K562 (cell line): ENCODE results near the gene HES5.

ENCODE experiments used
- CTCF ChIP-seq, 3 experiments: IDR thresholded peaks in 2 of 3; conservative IDR thresholded peaks in 1 of 3; 2 replicates each; pipeline ENCODE4 v1.5.1; 2011 to 2012; ENCODE audit warnings: low read length in 3 of 3, mild to moderate bottlenecking in 3 of 3, control low read depth in 2 of 3, improper control_type of control experiment in 1 of 3, inconsistent platforms in 1 of 3, low read depth in 1 of 3, mixed read lengths in 1 of 3, moderate library complexity in 1 of 3; ENCODE audit not compliant: insufficient read depth in 2 of 3
- E2F1 ChIP-seq: sonication (generic); formaldehyde crosslinking; IDR thresholded peaks from 2 replicates; pipeline ENCODE4 v1.8.1; 2023; ENCODE audit warnings: mild to moderate bottlenecking, missing genetic modification reagents, moderate library complexity
- NR2C2 ChIP-seq, 2 experiments: fragments of 200-800 bp in 1 of 2; sonication (Bioruptor generic) in 1 of 2; sonication (generic) in 1 of 2; formaldehyde crosslinking in 1 of 2; IDR thresholded peaks; 2 replicates each; pipeline versions ENCODE4 v1.6.1 to v1.8.0; 2016 to 2022; ENCODE audit warnings: mild to moderate bottlenecking in 1 of 2, missing compliant biosample characterization in 1 of 2, missing genetic modification characterization in 1 of 2, missing genetic modification reagents in 1 of 2
- POLR2A ChIP-seq: fragments of 450-650 bp; conservative IDR thresholded peaks from 2 replicates; pipeline ENCODE4 v1.6.1; 2016
- POLR2AphosphoS2 ChIP-seq: IDR thresholded peaks from 2 replicates; pipeline ENCODE4 v1.6.1; 2012; ENCODE audit warnings: low read length, improper control_type of control experiment
- POLR2AphosphoS5 ChIP-seq: IDR thresholded peaks from 2 replicates; pipeline ENCODE4 v1.6.1; 2011; ENCODE audit warnings: mild to moderate bottlenecking, low read depth, low read length, moderate library complexity; ENCODE audit not compliant: control insufficient read depth, insufficient read depth
- POLR2B ChIP-seq: fragments of 450-650 bp; IDR thresholded peaks from 2 replicates; pipeline ENCODE4 v1.6.1; 2018; ENCODE audit warnings: low read depth; ENCODE audit not compliant: partially characterized antibody
- RAD21 ChIP-seq, 2 experiments: fragments of 250-450 bp in 1 of 2; fragments of 450-650 bp in 1 of 2; sonication (Bioruptor Pico) in 1 of 2; formaldehyde crosslinking in 1 of 2; IDR thresholded peaks in 1 of 2; conservative IDR thresholded peaks in 1 of 2; 2 replicates each; pipeline versions ENCODE4 v1.4.0 to v1.8.0; 2020 to 2022; ENCODE audit warnings: mild to moderate bottlenecking in 2 of 2, moderate library complexity in 1 of 2
- RCOR1 ChIP-seq, 2 experiments: IDR thresholded peaks; 2 replicates each; pipeline ENCODE4 v1.6.1; 2012; ENCODE audit warnings: low read depth in 2 of 2, low read length in 2 of 2, borderline replicate concordance in 1 of 2, improper control_type of control experiment in 1 of 2
- XRCC3 ChIP-seq: fragments of 450-650 bp; IDR thresholded peaks from 2 replicates; pipeline ENCODE4 v1.6.1; 2017; ENCODE audit warnings: mild to moderate bottlenecking, moderate library complexity
- ZC3H8 ChIP-seq: fragments of 450-650 bp; IDR thresholded peaks from 2 replicates; pipeline ENCODE4 v1.6.1; 2017

GRCh38 chr1:2539312-2539907 lies 9.3 kb upstream of the HES5 start:
- TF ChIP-seq RAD21 (CRISPR knock-in tag; conservative IDR thresholded peaks at IDR 0.05 in 1 of 2, IDR thresholded peaks at IDR 0.05 in 1 of 2) (peak in 1 of 2 experiments; percentile 60; a peak in 2 of 4 replicates), POLR2B (no peak), POLR2AphosphoS5 (no peak), RCOR1 (IDR thresholded peaks at IDR 0.05; ENCODE audit: borderline replicate concordance in 1 of 2, low read depth in 2 of 2, low read length in 2 of 2) (peak in 1 of 2 experiments; percentile 71; a peak in 2 of 4 replicates), XRCC3 (no peak), POLR2AphosphoS2 (no peak), NR2C2 (CRISPR knock-in tag; IDR thresholded peaks at IDR 0.05) (no peak), NR2C2 (tag; IDR thresholded peaks at IDR 0.05) (no peak), CTCF (IDR thresholded peaks at IDR 0.05 in 2 of 3, conservative IDR thresholded peaks at IDR 0.05 in 1 of 3; ENCODE audit: insufficient read depth in 2 of 3, low read depth in 1 of 3, low read length in 3 of 3) (peak; percentile 58 to 71 (median 64)), ZC3H8 (no peak), POLR2A (no peak), E2F1 (no peak)
